GM18520 (cell line): ENCODE measurements around the gene MAPK7.

ENCODE experiments used
- ATAC-seq: cut with Tn5 transposase; IDR thresholded peaks from one replicate; pipeline ENCODE4 v1.9.1; 2021; ENCODE audit not compliant: unreplicated experiment

MAPK7 gene

DNA sequence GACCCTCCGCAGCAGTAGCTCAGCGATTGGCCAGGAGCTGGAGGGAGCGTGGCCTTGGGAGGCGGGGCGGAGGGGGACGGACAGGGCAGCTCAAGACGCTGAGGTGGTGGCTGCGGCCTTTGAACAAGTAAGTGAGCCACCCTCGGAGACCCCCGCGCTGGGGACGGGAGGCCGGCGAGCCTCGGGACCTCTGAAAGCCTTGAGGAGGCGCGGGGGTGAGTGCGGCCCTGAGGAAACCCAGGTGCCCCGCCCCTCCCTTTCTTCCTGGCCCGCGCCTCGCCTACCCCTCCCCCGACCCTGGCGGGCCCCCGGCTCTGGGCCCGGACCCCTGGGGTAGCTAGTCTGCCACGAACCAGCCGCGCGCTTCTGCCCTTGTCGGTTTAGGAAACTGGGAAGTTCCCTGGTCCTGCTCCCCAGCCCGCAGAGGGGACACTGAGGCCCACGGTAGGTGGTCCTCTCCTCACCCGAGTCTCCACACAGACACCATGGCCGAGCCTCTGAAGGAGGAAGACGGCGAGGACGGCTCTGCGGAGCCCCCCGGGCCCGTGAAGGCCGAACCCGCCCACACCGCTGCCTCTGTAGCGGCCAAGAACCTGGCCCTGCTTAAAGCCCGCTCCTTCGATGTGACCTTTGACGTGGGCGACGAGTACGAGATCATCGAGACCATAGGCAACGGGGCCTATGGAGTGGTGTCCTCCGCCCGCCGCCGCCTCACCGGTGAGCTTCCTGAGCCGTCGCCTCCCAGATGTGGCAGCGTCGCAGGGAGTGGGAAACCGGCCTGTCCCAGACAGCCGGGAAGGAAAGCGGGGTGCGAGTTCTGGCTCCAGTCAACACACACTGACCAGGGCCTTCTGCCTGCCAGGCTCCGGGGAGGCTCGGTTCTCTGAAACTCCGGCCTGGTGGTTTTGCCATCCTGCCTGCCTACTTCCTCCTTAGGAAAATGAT is at the start of gene MAPK7:
MAPK7 (plus strand) TSS at position 83 of the 945 bp plus-strand sequence; CDS start at position 486, 403 bp downstream.
- ATAC-seq, result no peak

DNA sequence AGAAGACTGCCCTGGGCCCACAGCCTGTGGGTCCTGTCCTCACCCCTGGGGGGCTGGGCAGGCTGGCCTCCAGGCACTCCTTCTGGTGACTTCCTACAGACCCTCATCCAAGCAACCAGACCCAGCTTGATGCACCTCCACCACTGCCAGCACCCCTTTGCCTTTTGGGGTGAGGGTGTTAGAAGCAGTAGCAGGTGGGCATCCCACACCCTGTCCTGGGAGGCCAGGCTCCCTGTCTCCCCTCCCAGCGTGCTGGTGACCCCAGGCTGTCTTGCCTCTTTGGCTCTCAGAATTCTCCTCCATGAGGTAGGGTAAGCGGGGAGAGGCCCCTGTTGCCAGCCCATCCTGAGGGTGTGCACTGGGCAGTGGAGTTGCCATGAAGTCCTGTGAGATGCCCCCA is 49.2 kb upstream of the MAPK7 start:
- ATAC-seq, result no peak

DNA sequence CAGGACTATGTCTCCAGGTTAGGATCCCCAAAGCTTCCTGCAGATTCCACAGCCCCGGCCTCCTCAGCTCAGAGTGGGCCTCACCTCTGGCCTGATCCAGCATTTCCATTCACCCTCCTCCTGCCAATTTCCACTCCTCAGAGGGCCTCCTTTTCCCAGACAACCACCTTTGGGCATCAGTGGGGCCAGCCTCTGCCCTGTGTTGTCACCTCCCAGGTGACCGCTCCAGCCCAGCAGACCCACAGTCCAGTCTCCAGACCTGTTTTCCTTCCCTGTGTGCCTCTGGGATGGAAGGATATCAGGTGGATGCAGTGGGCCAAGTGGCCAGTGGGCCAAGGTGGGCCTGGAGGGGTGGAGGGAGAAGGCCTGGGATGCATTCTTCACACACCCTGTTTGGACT is 48.5 kb upstream of the MAPK7 start:
- no peak for ATAC-seq

DNA sequence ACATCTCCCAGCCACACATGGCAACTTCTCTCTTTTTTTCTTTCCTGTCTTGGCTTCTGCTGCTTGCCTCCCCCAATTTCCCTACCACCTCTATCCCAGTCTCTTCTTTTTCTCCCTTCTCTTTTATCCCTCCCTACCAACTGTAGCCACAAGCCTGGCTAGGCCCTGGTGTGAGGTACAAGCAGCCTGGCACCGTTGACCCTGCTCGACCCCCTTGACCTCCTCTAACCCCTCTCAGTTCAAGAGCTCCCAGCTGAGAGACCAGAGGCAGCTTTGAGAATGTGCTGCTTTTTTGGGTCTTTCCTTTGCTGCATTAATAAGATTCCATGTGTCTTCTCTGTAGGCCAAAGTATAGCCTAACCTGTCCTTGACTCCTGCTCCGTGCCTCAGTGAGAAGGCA is 48.0 kb upstream of the MAPK7 start:
- no peak for ATAC-seq

DNA sequence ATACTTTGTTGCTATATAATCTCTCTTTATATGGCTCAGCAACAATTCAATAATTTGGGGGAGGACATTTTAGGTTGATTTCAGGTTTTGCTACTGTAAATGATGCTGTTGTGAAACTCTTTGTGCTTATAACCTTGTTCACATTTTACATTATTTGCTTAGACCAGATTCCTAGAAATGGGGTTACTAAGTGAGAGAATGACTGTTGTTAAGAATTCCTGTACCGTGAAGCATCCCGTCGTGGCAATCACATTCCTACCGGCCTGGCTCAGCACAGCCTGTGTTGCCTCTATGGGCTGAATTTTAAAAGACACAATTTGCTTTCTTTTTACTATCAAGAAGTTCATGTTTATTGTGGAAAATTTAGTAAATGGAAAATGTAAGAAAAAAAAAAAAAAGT is 47.2 kb upstream of the MAPK7 start:
- ATAC-seq, result no peak

DNA sequence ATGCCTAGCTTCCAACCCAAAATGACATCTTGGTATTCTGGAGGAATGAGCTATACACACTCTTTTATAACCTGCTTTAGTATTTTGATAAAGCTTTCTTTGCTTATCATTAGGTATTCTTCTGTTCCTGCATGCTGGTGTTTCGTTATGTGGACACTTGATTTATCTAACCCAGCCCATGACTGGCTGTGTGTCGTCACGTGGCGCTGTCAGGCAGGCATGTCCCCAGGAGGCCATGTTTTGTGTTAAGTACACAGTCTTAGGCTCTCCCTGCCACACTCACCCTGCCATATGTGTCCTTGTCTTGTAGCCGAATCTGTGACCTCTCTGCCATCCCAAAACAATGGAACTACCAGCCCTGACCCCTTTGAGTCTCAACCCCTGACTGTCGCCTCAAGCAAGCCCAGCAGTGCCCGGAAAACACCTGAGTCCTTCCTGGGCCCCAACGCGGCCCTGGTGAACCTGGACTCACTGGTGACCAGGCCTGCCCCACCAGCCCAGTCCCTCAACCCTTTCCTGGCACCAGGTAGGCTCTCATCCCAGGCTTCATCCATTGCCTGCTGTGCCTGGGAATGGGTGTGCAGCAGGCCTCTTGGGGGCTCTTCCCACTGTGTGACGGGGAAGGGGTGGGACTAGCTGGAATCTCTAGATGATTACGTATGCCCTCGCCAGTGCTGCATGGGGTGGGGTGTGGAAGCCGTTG is 46.6 kb upstream of the MAPK7 start:
- ATAC-seq, result no peak

DNA sequence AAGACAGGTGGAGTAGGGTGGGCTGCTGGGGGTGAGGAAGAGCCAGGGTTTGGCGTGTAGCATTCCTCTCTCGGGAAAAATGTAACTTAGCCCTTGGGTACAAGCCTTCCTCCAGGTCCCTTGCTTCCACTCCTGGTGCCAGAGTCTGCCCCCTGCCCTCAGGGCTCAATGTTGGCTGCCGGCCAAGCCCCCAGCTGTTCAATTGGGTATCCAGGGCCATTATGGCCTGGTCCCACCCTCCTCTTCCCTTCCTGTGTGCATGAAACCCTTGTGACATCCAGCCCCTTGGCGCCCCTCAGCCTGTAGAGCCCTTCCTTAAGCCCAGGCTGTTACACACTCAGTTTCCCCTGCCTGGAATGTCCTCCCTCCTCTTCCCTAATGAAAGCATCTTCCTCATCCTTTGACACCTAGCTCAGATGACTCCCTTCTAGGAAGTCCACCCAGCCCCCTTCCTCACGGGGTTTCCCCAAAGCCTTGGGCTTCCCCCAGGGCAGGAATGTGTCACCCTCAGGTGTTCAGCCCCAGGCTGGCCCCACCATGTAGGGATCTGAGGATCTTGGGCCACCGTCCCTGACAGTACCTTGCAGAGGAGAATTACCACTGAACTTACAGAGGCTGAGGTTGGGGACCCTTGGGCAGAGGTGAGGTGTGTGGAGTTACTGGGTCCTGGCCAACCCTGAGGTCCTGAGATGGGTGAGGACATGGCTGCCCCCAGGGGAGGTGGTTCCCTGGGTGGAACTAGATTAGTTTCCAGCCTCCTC is 45.7 kb upstream of the MAPK7 start:
- no peak for ATAC-seq

DNA sequence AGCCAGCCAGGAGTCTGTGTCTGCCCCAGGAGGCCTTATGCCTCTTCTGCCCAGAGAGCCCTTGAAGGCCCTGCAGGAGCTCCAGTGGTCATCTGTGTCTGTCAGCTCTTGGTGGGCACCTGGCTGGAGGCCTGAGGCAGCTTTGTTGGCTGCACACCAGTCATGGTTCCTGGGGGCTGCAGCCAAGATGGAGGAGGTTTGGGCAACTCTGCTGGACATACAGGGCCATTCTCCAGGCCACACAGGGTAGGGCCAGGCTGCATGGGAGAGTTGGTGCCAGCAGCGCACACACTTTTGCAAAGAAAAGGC is 45.2 kb upstream of the MAPK7 start:
- ATAC-seq, result no peak

DNA sequence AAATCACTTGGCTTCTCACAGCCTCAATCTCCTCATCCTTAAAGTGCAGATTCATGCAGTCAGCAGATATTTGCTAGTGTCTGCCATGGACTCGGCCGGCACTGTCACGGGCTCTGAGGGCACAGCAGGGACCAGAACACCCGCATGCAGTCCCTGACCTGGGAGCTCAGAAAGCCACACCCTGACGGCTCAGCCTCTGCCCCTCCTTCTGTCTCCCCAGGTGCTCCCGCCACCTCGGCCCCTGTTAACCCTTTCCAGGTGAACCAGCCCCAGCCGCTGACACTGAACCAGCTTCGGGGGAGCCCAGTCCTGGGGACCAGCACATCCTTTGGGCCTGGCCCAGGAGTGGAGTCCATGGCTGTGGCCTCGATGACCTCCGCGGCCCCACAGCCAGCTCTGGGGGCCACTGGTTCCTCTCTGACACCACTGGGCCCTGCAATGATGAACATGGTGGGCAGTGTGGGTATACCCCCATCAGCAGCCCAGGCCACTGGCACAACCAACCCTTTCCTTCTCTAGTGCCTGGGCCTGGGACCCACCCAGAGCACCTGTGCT is 44.5 kb upstream of the MAPK7 start:
- ATAC-seq, result no peak

DNA sequence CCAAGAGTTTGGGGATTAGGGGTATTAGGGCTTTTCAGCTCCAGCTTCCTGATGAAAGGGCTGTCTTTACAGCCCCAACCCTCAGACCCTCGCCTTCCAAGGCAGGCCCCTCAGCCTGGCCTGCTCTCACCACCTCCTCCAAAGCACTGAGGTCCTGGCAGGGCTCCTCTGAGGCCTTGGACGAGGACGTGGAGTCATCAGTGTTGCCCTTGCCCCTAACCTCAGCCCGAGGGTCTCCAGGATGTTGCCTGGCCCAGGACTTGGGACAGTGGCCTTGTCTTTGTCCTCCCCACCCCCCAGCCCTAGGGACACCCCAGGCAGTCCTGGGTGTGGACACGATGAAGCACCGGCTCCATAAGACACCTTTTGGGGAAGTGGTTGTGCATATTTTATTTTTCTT is 44.0 kb upstream of the MAPK7 start:
- no peak for ATAC-seq

DNA sequence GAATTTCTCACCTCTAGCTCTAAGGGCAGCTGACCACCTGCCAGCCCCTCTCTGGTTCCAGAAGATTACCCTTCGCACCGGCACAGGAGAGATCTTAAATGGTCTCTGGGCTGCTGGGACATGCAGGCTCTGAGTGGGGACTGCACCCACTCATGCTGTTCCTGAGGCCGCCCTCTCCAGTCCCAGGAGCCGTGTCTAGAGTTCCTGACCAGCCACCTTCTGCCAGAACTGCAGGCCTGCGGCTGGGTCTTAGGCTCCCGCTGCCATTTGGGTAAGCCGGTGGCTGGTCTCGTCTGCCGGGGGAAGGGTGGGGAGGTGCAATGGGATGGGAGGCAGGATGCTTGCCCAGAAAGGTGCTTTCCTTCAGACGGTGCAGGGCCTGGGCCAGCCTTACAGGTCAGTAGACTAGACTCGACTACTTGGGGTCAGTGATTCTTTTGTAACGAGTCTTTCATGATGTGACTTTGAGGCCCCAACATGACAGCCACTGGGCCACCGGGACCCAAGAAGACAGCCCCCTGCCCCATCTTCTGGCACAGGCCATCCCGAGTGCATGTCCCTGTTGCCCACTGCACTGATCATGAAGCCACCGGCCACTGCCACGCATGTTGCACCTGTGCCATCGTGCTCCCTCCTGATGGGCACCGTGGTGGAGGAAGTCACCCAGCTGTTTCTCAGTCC is 42.2 kb upstream of the MAPK7 start:
- ATAC-seq, result no peak

DNA sequence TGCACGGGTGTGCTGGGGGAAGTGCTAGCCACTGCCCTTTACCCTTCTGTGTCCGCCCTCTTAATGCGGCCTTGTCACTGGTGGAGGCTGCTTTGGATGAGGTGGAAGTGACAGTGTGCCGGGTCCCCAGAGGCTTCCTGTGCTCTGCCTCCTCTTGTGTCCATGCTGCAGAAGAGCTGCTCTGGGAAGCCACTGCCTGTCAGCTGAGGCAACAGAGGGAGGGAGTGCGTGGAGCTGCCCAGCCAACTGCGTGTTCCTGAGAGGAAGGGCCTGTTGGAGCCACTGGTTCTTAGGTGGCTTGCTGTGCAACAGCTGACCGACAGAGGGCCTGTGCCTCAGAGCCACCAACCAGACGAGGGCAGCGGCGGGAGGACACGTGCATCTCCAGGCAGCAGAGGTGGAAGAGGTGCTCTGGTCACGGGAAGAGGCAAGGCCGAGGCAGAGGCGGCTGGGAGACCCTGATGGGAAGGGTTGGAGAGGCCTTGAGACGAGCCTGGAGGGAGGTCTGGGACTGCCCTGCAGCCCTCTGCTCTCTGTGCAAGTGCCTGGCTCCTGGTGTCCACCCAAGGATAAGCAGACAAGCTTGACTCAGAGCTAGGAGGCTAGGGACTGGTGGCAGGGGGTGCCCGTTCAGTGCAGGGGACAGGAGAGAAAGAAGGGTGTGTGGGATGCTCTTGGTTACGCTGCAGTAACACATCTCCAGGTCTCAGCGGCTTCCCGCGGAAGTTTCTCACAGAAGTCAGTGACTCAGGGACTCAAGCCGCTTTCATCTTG is 41.2 kb upstream of the MAPK7 start:
- no peak for ATAC-seq

DNA sequence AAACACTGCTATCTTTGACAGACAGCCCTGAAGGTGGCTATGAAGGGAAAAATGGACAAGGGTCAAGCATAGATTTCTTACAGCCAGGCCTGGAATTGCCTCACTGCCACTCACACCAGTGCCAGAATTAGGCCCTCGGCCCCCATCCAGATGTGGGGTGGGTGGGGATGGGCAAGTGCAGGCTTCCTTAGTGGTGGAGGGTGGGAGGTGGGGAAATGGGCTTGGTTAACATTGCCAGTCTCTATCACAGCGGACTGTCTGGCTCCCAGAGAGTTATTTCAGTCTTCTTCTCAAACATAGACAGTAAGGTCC is 40.6 kb upstream of the MAPK7 start:
- ATAC-seq, result no peak

DNA sequence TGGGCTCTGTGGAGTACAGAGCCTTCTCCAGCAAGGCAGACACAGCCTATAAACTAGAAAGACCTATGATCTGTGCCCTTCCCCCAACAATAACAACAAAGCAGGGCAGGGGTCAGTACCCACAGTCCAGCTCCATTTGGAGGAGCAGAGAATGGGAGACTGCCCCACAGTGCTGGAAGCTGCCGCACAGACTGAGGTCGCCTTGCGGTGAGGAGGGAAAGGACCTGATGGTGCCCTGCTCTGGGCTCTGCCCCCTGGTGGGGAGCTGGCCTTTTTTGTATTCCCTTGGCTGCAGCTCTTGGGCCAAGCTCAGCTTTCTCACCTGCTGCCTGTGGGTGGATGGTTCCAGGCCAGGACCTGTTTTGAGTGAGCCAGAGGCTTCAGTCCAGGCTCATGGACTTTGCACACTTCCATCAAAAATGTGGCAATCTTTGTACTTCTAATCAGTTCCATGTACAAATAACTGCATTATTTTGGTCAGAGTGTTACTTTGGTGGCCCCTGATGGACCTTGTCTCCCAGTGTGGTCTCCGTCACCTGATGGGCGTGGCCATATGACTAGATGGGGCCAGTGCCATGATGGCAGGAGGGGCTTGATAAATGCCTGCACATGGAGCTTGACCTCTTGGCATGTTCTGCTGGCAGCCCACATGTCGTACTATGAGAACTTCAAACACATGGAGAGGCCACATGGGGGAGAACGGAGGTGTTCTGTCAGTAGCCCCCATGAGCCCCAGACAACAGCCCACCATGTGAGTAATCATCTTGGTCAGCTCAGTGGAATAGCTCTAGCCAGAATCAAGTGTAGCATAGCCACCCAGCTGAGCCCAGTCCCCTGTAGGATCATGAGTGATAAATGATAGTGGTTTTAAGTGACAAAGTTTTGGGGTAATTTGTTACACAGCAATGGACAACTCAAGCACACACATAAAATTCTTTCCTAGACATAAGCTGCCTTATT is 40.0 kb upstream of the MAPK7 start:
- ATAC-seq, result no peak

DNA sequence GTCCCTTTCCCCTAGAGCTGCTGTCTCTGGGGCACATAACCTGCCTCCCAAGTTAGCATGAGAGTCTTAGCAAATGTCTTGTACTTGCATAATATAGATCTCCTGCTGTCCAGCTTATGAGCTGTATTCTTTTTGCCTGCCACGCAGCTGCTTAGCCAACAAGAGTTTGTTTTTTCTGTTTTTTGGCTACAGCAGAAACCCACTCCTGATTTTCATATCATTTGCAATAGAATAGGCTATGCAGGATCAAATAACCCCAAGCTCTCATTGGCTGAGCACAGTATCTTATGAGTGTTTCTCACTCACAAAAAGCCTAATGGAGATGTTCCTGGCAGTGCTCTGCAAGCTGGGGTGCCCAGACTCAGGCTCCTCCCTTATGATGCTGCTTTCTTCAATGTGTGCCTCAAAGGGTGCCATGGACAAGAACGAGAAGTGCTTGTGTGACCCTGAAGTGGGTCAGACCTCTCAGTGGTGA is 38.9 kb upstream of the MAPK7 start:
- no peak for ATAC-seq

DNA sequence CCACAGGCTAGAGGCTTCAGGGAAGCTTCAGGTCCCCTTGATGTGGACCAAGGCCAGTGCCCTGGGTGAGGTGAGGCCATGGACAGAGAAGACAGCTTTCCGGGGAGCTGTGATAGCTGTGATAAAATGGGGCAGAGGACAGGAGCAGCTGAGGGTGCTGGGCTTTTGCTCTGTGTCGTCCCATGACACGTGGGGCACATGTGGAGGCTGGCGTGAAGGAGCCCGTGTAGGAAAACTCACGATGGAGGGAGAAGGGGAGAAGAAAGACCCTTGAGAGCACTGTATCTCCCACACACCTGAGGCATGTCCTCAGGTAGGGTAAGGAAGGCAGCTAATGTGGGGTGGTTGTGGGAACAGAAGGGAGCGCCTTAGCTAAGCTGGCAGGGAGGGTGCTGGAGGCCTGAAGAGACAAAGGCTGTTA is 37.1 kb upstream of the MAPK7 start:
- ATAC-seq, result no peak

DNA sequence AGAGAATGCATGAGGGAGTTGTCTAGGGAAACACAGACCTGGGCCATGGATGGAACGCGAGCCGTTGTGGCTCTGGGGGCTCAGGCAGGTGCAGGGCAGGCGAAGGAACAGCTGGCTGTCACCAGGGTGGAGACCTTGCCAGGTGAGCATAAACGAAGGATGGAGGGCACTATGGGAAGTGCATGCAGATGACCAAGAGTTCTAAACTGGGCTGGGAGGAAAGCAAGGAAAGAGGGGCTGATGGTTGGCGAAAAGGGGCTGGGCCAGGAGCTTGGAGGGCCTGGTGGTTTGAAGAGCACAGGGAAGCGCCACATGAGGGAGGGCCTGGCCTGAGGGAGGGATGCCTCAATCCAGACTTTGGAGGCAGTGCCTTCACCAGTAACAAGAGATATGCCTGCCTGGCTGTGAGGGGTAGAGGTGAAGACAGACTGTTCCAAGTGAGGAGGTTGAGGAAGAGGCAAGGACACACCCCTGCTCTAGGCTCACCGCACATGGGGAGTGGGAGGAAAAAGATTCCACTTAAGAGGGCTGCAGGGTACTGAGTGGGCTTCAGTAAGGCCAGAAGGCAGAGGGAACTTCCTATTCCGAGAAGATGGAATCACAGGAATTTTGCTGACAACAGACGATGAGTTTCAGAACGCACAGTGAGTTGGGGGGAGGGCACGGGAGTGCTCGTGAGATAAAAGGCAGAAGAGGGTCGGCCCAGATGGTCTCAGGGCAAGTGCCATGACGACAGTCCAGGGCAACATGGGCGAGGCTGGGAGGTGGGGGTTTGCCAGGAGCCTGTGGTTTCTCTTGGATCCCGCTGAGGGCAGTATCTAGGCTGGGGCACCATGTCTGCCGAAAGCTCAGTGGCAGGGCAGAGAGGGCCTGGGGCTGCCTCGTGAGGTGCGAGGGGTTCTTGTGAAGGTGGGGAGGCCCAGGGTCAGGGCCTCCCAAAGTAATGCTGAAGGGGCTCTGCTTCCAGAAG is 36.4 kb upstream of the MAPK7 start:
- no peak for ATAC-seq
